ENCODE data around the gene YDJC.
"Not testable (repeated sequence)": the region's sequence is repeated elsewhere in the genome, so short reads cannot be mapped to it uniquely, and the experiment has no call there.

YDJC gene

GRCh38 chr22:21651521-21652009 lies 21.7 kb upstream of the YDJC start:
- DNase-seq, result no peak

- no peak for DNase-seq
Observed at GRCh38 chr22:21650823-21651520, 21.1 kb upstream of the YDJC start.

- DNase-seq, result no peak
Observed at GRCh38 chr22:21650280-21650679, 20.5 kb upstream of the YDJC start.

GRCh38 chr22:21646608-21647590 lies 17.1 kb upstream of the YDJC start:
- peak; percentile 90 for DNase-seq

- DNase-seq, result not testable (repeated sequence)
Observed at GRCh38 chr22:21645513-21645912, 15.7 kb upstream of the YDJC start.

GRCh38 chr22:21643533-21644357 lies 13.9 kb upstream of the YDJC start:
- peak; percentile 70 for DNase-seq

GRCh38 chr22:21642584-21643448 lies 13.0 kb upstream of the YDJC start:
- peak; percentile 85 for DNase-seq

GRCh38 chr22:21641789-21642583 lies 12.2 kb upstream of the YDJC start, which contains the start of gene SDF2L1:
Gene SDF2L1, plus strand, starts transcription at chr22:21642302. Its CDS starts 35 bp downstream, at chr22:21642337.
- DNase-seq, result peak; percentile 99

- DNase-seq, result no peak
Observed at GRCh38 chr22:21641417-21641788, 11.6 kb upstream of the YDJC start.

- DNase-seq, result no peak
Observed at GRCh38 chr22:21640810-21641209, 11.0 kb upstream of the YDJC start.

- DNase-seq, result no peak
Observed at GRCh38 chr22:21639359-21639758, 9.5 kb upstream of the YDJC start.

- DNase-seq, result not testable (repeated sequence)
Observed at GRCh38 chr22:21637450-21637849, 7.6 kb upstream of the YDJC start.

- DNase-seq, result no peak
Observed at GRCh38 chr22:21636629-21637218, 6.9 kb upstream of the YDJC start.

- no peak for DNase-seq
Observed at GRCh38 chr22:21635771-21636510, 6.1 kb upstream of the YDJC start.

GRCh38 chr22:21634844-21635243 lies 5.0 kb upstream of the YDJC start:
- no peak for DNase-seq

- DNase-seq, result no peak
Observed at GRCh38 chr22:21634081-21634480, 4.3 kb upstream of the YDJC start.

- DNase-seq, result no peak
Observed at GRCh38 chr22:21633481-21633880, 3.7 kb upstream of the YDJC start.

- DNase-seq, result no peak
Observed at GRCh38 chr22:21632931-21633330, 3.1 kb upstream of the YDJC start.

GRCh38 chr22:21632237-21632895 lies 2.5 kb upstream of the YDJC start, which contains the start of gene CCDC116:
Gene CCDC116, plus strand, starts transcription at chr22:21632760. Its CDS starts 422 bp downstream, at chr22:21633182.
- peak; percentile 89 for DNase-seq
